Ectodermal cell (in vitro differentiated cells): Measurements from ENCODE around the gene SHISA9.

Source experiments
- H3K27ac ChIP-seq: 2 replicates; pipeline ENCODE4 v1.7.0; 2013; ENCODE audit warnings: mild to moderate bottlenecking, low read depth, low read length; ENCODE audit not compliant: insufficient read depth, poor library complexity, severe bottlenecking
- H3K27me3 ChIP-seq: 2 replicates; pipeline ENCODE4 v1.7.0; 2013; ENCODE audit warnings: mild to moderate bottlenecking, low read length; ENCODE audit not compliant: insufficient read depth, control insufficient read depth, poor library complexity, severe bottlenecking
- H3K36me3 ChIP-seq: one replicate; pipeline ENCODE4 v1.7.0; 2013; ENCODE audit warnings: low read length; ENCODE audit not compliant: control insufficient read depth, insufficient read depth
- H3K4me1 ChIP-seq: one replicate; pipeline ENCODE4 v1.7.0; 2013; ENCODE audit warnings: low read length; ENCODE audit not compliant: control insufficient read depth, insufficient read depth
- H3K4me3 ChIP-seq: 2 replicates; pipeline ENCODE4 v1.7.0; 2013; ENCODE audit warnings: low read depth, low read length, control low read depth; ENCODE audit not compliant: insufficient read depth
- H3K9me3 ChIP-seq: 2 replicates; pipeline ENCODE4 v1.7.0; 2013; ENCODE audit warnings: mild to moderate bottlenecking, low read length, moderate library complexity; ENCODE audit not compliant: control insufficient read depth
- WGBS, 2 experiments: methylation state at CpG; one replicate each; pipeline ENCODE4 v1.1.7; 2013; ENCODE audit warnings: missing lambda C conversion rate in 2 of 2; 5-methylcytosine and 5-hydroxymethylcytosine counted together

SHISA9 gene

GRCh38 chr16:13206606-13207005 lies 305.2 kb downstream of the SHISA9 start:
- Histone ChIP-seq H3K4me3 (no peak overlapping the region), H3K27me3 (no peaks in the 10 kb centered on the region), H3K27ac (no peak overlapping the region), H3K36me3 (no peaks in the 10 kb centered on the region), H3K9me3 (no peaks in the 10 kb centered on the region), H3K4me1 (no peaks in the 10 kb centered on the region)
- WGBS, 2 experiments: 94 to 95% methylated on average over 4 of the region's 4 CpGs

DNA sequence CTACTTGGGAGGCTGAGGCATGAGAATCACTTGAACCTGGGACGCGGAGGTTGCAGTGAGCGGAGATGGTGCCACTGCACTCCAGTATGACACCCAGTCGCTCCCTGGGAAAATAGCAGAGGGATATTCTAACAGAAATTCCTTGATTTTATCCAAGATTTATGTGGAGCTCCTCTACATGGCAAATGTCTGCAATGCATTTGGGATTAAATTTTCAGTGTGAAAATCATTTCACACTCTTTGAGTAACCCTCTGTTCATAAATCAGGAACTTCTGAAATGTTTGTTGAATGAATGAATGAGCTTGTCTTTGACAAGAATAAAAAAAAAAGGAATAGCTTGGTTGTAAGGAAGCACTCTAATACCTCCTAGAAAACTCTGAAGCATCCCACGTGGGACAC lies 305.8 kb downstream of the SHISA9 start:
- Histone ChIP-seq H3K4me3 (no peak overlapping the region), H3K9me3 (no peaks in the 10 kb centered on the region), H3K27ac (no peak overlapping the region), H3K27me3 (no peaks in the 10 kb centered on the region), H3K36me3 (no peaks in the 10 kb centered on the region), H3K4me1 (no peaks in the 10 kb centered on the region)
- WGBS, 2 experiments: 91 to 94% methylated on average over 5 of the region's 5 CpGs

DNA sequence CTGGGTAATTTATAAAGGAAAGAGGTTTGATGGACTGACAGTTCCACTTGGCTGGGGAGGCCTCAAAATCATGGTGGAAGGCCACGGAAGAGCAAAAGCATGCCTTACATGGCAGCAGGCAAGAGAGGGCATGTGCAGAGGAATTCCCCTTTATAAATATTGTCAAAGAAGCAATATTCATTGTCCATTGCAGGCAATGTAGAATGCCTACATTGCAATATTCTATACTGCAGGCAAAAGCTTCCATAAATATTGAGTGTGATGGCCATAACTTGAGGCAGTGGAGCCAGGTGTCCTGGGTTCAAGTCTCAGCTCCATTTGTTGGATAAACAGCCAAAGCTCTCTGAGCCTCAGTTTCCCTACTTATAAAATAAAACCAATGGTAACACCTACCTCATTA lies 322.3 kb downstream of the SHISA9 start:
- Histone ChIP-seq H3K27me3 (no peaks in the 10 kb centered on the region), H3K4me3 (no peak overlapping the region), H3K9me3 (no peaks in the 10 kb centered on the region), H3K27ac (no peak overlapping the region), H3K4me1 (no peaks in the 10 kb centered on the region), H3K36me3 (no peaks in the 10 kb centered on the region)
- 88 to 94% methylated on average over 1 of the region's 1 CpG for WGBS, 2 experiments

DNA sequence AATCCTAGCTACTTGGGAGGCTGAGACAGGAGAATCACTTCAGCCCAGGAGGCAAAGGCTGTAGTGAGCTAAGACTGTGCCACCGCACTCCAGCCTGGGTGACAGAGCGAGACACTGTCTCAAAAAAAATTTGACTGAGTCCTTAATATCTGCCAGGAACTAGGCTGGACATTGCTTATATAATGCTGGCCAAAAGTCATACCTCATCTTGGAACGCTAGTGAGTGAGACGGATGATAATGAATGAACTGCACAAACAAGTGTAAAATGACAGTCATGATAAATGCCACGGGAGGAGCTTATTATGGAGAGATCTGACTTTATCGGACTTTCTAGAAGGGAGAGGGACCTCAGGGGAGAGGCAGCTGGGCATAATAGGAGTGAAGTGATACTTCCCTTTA lies 327.6 kb downstream of the SHISA9 start:
- Histone ChIP-seq H3K27ac (no peak overlapping the region), H3K36me3 (no peaks in the 10 kb centered on the region), H3K9me3 (no peaks in the 10 kb centered on the region), H3K27me3 (no peaks in the 10 kb centered on the region), H3K4me3 (no peak overlapping the region), H3K4me1 (no peaks in the 10 kb centered on the region)
- WGBS, 2 experiments: 94 to 97% methylated on average over 6 of the region's 6 CpGs

GRCh38 chr16:13231365-13231764 lies 330.0 kb downstream of the SHISA9 start:
- Histone ChIP-seq H3K9me3 (no peaks in the 10 kb centered on the region), H3K36me3 (no peaks in the 10 kb centered on the region), H3K4me1 (no peaks in the 10 kb centered on the region), H3K27me3 (no peaks in the 10 kb centered on the region), H3K4me3 (no peak overlapping the region), H3K27ac (no peak overlapping the region)
- 81 to 89% methylated on average over 3 to 4 of the region's 4 CpGs for WGBS, 2 experiments

DNA sequence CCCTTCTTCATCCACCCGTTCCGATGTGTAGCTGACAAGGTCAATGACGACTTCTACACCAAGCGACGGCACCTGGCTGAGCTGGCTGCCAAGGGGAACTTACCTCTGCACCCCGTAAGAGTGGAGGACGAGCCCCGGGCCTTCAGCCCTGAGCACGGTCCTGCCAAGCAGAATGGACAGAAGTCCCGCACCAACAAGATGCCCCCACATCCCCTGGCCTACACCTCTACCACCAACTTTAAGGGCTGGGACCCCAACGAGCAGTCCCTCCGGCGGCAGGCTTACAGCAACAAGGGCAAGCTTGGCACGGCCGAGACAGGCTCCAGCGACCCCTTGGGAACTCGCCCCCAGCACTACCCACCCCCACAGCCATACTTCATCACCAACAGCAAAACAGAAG lies 333.6 kb downstream of the SHISA9 start:
- no peak overlapping the region for H3K27ac ChIP-seq
- H3K4me1 ChIP-seq: no peaks in the 10 kb centered on the region
- 89 to 94% methylated on average over 17 of the region's 17 CpGs for WGBS, 2 experiments
- H3K4me3 ChIP-seq: no peak overlapping the region
- no peaks in the 10 kb centered on the region for H3K36me3 ChIP-seq
- no peaks in the 10 kb centered on the region for H3K9me3 ChIP-seq
- no peaks in the 10 kb centered on the region for H3K27me3 ChIP-seq

DNA sequence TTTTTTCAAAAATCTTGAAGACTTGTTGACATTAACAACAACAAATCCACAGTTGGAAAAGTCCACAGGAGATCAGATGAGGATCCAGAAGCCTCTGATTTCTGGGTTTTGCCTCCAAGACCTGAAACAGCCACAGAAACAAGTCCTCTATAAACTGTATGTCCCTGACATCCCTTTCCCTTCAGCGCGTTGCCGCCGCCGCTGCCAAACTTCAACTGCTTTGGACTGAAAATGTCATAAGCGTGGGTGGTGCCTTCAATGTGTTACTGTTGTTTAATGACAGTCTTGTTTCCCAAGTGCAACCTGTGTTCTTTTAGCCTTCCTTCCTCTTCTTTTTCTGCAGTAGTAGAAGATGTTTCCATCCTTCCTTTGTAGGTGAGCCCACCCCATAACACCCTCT lies 334.9 kb downstream of the SHISA9 start:
- no peak overlapping the region for H3K27ac ChIP-seq
- no peaks in the 10 kb centered on the region for H3K9me3 ChIP-seq
- H3K4me3 ChIP-seq: no peak overlapping the region
- no peaks in the 10 kb centered on the region for H3K36me3 ChIP-seq
- H3K4me1 ChIP-seq: no peaks in the 10 kb centered on the region
- 98 to 99% methylated on average over 6 of the region's 6 CpGs for WGBS, 2 experiments
- H3K27me3 ChIP-seq: no peaks in the 10 kb centered on the region

DNA sequence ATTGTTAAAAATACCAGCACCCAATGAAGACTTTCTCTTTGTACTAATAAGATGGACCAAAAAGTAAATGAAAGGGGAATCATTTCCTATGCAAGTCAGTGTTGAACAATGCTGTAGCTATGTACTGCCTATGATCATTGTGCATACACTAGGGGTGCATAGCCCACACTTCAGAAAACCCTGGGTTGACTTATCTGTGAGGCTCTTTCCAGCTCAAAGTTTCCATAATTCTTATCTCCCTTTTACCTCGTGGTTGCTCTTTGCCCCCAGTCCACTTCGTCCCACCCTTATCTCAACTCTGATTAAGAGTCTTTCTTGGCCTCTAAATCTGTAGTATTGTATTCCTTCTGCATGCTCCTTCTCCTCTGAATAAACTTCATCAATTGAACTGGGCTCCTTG lies 336.8 kb downstream of the SHISA9 start:
- no peaks in the 10 kb centered on the region for H3K9me3 ChIP-seq
- H3K27me3 ChIP-seq: no peaks in the 10 kb centered on the region
- H3K4me3 ChIP-seq: no peak overlapping the region
- H3K36me3 ChIP-seq: no peaks in the 10 kb centered on the region
- no peaks in the 10 kb centered on the region for H3K4me1 ChIP-seq
- WGBS, 2 experiments: 88 to 94% methylated on average over 2 of the region's 2 CpGs
- H3K27ac ChIP-seq: no peak overlapping the region

DNA sequence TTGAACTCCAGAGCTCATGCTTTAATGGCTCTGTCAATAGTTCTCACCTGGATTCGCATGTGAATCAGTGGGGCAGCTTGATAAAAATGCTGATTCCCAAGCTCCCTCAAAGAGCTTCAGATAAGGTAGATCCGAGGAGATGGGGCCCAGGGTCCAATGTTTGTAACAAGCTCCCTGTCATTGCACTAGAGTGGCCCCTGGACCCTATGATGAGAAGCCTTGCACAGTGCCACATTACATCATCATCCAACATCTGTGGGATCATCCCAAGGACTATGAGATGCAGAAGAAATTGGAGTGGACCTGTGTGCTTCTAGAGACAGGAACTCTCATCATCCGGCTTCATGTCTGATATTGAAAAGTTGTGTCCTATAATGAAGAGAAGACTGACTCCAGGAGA lies 340.8 kb downstream of the SHISA9 start:
- Histone ChIP-seq H3K4me3 (no peak overlapping the region), H3K27me3 (no peaks in the 10 kb centered on the region), H3K4me1 (no peaks in the 10 kb centered on the region), H3K36me3 (no peaks in the 10 kb centered on the region), H3K27ac (no peak overlapping the region), H3K9me3 (no peaks in the 10 kb centered on the region)
- WGBS, 2 experiments: 93 to 95% methylated on average over 3 of the region's 3 CpGs

DNA sequence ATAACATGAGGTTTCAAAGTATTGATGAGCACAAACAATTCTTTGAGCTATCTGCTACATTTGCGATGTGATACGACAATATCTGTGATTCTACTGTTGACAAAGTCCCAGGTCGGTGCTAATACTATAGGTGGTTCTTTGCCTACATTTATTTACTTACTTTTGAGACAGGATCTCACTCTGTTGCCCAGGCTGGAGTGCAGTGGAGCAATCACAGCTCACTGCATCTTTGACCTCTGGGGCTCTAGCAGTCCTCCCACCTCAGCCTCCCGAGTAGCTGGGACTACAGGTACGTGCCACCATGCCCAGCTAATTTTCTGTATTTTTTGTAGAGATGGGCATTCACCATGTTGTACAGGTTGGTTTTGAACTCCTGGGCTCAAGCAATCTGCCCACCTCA lies 343.4 kb downstream of the SHISA9 start:
- no peaks in the 10 kb centered on the region for H3K4me1 ChIP-seq
- no peak overlapping the region for H3K27ac ChIP-seq
- 87 to 92% methylated on average over 5 of the region's 5 CpGs for WGBS, 2 experiments
- no peaks in the 10 kb centered on the region for H3K9me3 ChIP-seq
- H3K4me3 ChIP-seq: no peak overlapping the region
- H3K36me3 ChIP-seq: no peaks in the 10 kb centered on the region
- no peaks in the 10 kb centered on the region for H3K27me3 ChIP-seq

- WGBS, 2 experiments: 92 to 94% methylated on average over 6 of the region's 6 CpGs
- H3K36me3 ChIP-seq: no peaks in the 10 kb centered on the region
Measured at GRCh38 chr16:13245713-13246377, 344.4 kb downstream of the SHISA9 start.

More at GRCh38 chr16:13245713-13246377, 344.4 kb downstream of the SHISA9 start:
- no peaks in the 10 kb centered on the region for H3K27me3 ChIP-seq
- H3K4me1 ChIP-seq: no peaks in the 10 kb centered on the region
- H3K27ac ChIP-seq: no peak overlapping the region
- no peaks in the 10 kb centered on the region for H3K9me3 ChIP-seq
- no peak overlapping the region for H3K4me3 ChIP-seq
